GM12874 (cell line): Measurements from ENCODE around the gene ZAR1L.

Source experiments
- CTCF ChIP-seq: IDR thresholded peaks from 2 replicates; pipeline ENCODE4 v1.5.1; 2011; ENCODE audit warnings: low read depth, mild to moderate bottlenecking, control low read depth, low read length, moderate library complexity; ENCODE audit not compliant: insufficient read depth

Gene ZAR1L

GRCh38 chr13:32310134-32310706 lies 4.9 kb downstream of the ZAR1L start:
- TF ChIP-seq CTCF = peak; percentile 50

- TF ChIP-seq CTCF = no peak
Measured at GRCh38 chr13:32309312-32310133, 5.6 kb downstream of the ZAR1L start.

GRCh38 chr13:32305646-32306045 lies 9.5 kb downstream of the ZAR1L start:
- no peak for TF ChIP-seq CTCF

- no peak for TF ChIP-seq CTCF
Measured at GRCh38 chr13:32302461-32302860, 12.7 kb downstream of the ZAR1L start.

- TF ChIP-seq CTCF = no peak
Measured at GRCh38 chr13:32300920-32301319, 14.2 kb downstream of the ZAR1L start.

- TF ChIP-seq CTCF = no peak
Measured at GRCh38 chr13:32300406-32300805, 14.8 kb downstream of the ZAR1L start.

- TF ChIP-seq CTCF = no peak
Measured at GRCh38 chr13:32299893-32300292, 15.3 kb downstream of the ZAR1L start.
